K562 treated with DMSO at 1 percent for 4 hours (cell line): ENCODE measurements around the gene BCL11B. TPM values are rescaled to one million over a fixed set of nuclear protein-coding genes. Genes with fewer than 3 reads are reported as not detected.

Source experiments
- total RNA-seq: library from RNA; unstranded; fragments of 300-600 nt; gene quantifications from 2 replicates; pipeline ENCODE4 v1.2.3, GENCODE V29; 2022; ENCODE audit not compliant: insufficient read depth

Gene BCL11B
- not detected in 2 replicates for total RNA-seq

DNA sequence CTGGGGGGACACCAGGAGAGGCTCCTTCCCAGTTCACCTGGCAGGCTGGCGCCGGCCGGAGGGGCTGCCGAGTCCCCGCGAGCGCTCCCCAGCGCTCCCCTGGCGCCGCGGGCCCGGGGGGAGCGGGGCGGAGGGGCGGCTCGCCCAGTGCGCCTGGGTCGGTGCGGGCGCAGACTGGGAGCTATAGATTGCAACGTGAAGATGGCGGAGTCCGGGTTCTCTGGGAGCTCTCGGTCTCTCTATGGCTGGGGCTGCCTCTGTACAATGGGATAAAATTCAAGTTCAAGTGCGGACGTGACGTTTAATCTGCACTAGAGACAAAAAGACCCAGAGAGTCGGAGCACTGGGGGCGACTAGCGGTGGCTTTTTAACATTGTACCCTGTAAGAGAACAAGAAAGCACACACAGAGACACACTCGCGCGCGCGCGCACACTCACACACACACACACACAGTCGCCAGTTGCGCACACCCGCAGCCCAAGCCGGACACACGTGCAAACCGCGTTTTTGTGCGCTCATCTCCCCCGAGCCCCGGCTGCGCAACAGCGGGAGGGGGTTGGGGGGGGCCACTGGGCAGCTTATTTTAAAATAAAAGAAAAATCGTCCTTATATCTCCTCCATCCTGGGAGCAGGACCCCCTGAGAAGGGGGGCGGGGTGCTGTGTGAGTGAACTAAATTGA is at the start of gene BCL11B:
Gene BCL11B (minus strand): TSS at position 247 of the 681 bp plus-strand sequence. CDS start 979 bp downstream, outside the sequence.

Other genes with a start within 250 kb of the BCL11B start
- 24.7 and 25.9 TPM in 2 replicates for gene SETD3, start 208.7 kb upstream of the BCL11B start, total RNA-seq
- gene CCNK, start 209.2 kb upstream of the BCL11B start, total RNA-seq: 27.0 and 27.9 TPM in 2 replicates